K562 (cell line): ENCODE data around the gene ADK. TPM values are rescaled to one million over a fixed set of nuclear protein-coding genes. Genes with fewer than 3 reads are reported as not detected.
A peak's percentile ranks its signal among the peaks of the same experiment; 100 is the strongest.

Source experiments
- ATF2 ChIP-seq: sonication (generic); formaldehyde crosslinking; IDR thresholded peaks from 2 replicates; pipeline ENCODE4 v1.8.1; 2022; ENCODE audit warnings: missing genetic modification reagents
- HDAC3 ChIP-seq: fragments of 450-650 bp; IDR thresholded peaks from 2 replicates; pipeline ENCODE4 v1.6.1; 2018; ENCODE audit warnings: borderline replicate concordance, mild to moderate bottlenecking, moderate library complexity; ENCODE audit not compliant: partially characterized antibody
- HMGXB4 ChIP-seq: sonication (generic); formaldehyde crosslinking; IDR thresholded peaks from 2 replicates; pipeline ENCODE4 v1.8.1; 2023; ENCODE audit warnings: mild to moderate bottlenecking, missing genetic modification reagents
- ID3 ChIP-seq, 2 experiments: fragments of 250-450 bp in 1 of 2; fragments of 450-650 bp in 1 of 2; sonication (Bioruptor Pico) in 1 of 2; IDR thresholded peaks; 2 replicates each; pipeline versions ENCODE4 v1.6.1 to v1.8.0; 2016 to 2021; ENCODE audit warnings: mild to moderate bottlenecking in 2 of 2, moderate library complexity in 2 of 2, missing compliant biosample characterization in 1 of 2, missing genetic modification characterization in 1 of 2
- IRF2 ChIP-seq: sonication (generic); formaldehyde crosslinking; IDR thresholded peaks from 2 replicates; pipeline ENCODE4 v1.8.1; 2022; ENCODE audit warnings: mild to moderate bottlenecking, missing genetic modification reagents
- MAX ChIP-seq: sonication (generic); formaldehyde crosslinking; IDR thresholded peaks from 2 replicates; pipeline ENCODE4 v1.9.0; 2022; ENCODE audit warnings: mild to moderate bottlenecking, missing genetic modification reagents
- MECOM ChIP-seq: fragments of 250-450 bp; sonication (Bioruptor Pico); IDR thresholded peaks from 2 replicates; pipeline ENCODE4 v1.8.0; 2022; ENCODE audit warnings: inconsistent platforms
- MTA1 ChIP-seq: fragments of 450-650 bp; IDR thresholded peaks from 2 replicates; pipeline ENCODE4 v1.6.1; 2017; ENCODE audit warnings: borderline replicate concordance
- MYNN ChIP-seq, 2 experiments: sonication (generic); formaldehyde crosslinking in 1 of 2; IDR thresholded peaks; 2 replicates each; pipeline versions ENCODE4 v1.5.0 to v1.6.1; 2016 to 2020; ENCODE audit warnings: antibody characterized with exemption in 1 of 2, missing genetic modification reagents in 1 of 2
- RBM15 ChIP-seq: fragments of 200-400 bp; formaldehyde crosslinking; IDR thresholded peaks from 2 replicates; pipeline ENCODE4 v1.6.1; 2018; ENCODE audit warnings: mild to moderate bottlenecking, low read length, moderate library complexity; ENCODE audit not compliant: insufficient read depth
- RBM17 ChIP-seq: fragments of 200-400 bp; formaldehyde crosslinking; IDR thresholded peaks from 2 replicates; pipeline ENCODE4 v1.6.1; 2017; ENCODE audit warnings: low read depth, mild to moderate bottlenecking, low read length, borderline replicate concordance
- TEAD1 ChIP-seq, 2 experiments: fragments of 450-650 bp in 1 of 2; sonication (generic) in 1 of 2; formaldehyde crosslinking; IDR thresholded peaks; 2 replicates each; pipeline versions ENCODE4 v1.4.0 to v1.8.0; 2020 to 2022; ENCODE audit warnings: mild to moderate bottlenecking in 2 of 2, missing genetic modification reagents in 1 of 2
- TEAD2 ChIP-seq: fragments of 450-650 bp; IDR thresholded peaks from 2 replicates; pipeline ENCODE4 v1.6.1; 2016; ENCODE audit warnings: missing genetic modification characterization, control low read depth, missing compliant biosample characterization
- ZNF121 ChIP-seq: sonication (generic); formaldehyde crosslinking; conservative IDR thresholded peaks from 2 replicates; pipeline ENCODE4 v1.8.0; 2022; ENCODE audit warnings: missing genetic modification reagents
- ZNF589 ChIP-seq: fragments of 200-800 bp; sonication (Bioruptor generic); IDR thresholded peaks from 2 replicates; pipeline ENCODE4 v1.6.1; 2016; ENCODE audit warnings: low read depth, missing genetic modification characterization, missing compliant biosample characterization
- polyA plus RNA-seq, 8 experiments: library from polyadenylated mRNA; depleted of rRNA in 4 of 8; stranded (reverse) in 5 of 8; unstranded in 3 of 8; fragments of >200 nt; fragmentation: Nextera tagmentation in 2 of 8; fragmentation: Illumina TruSeq in 1 of 8; extraction: Ambion mirVana in 2 of 8; extraction: Trizol in 1 of 8; gene quantifications; 2 replicates each; pipeline versions ENCODE4 v1.2.1 to v1.2.3, GENCODE V29; 2011 to 2014; ENCODE audit warnings: inconsistent platforms in 1 of 8, missing spikeins in 1 of 8
- total RNA-seq, 7 experiments: library from RNA; depleted of rRNA in 6 of 7; stranded (reverse); fragments of >200 nt in 6 of 7; fragmentation: Illumina TruSeq in 2 of 7; extraction: Trizol in 2 of 7; gene quantifications; 2 replicates each; pipeline versions ENCODE4 v1.2.1 to v1.2.3, GENCODE V29; 2011 to 2021; ENCODE audit warnings: low replicate concordance in 1 of 7
- TF ChIP-seq, protein P1 (sequence below): fragments of 450-650 bp; IDR thresholded peaks from 2 replicates; pipeline ENCODE4 v1.7.0; 2016; ENCODE audit warnings: borderline replicate concordance
- TF ChIP-seq, protein P2 (sequence below): fragments of 450-650 bp; IDR thresholded peaks from 2 replicates; pipeline ENCODE4 v1.6.1; 2016; ENCODE audit warnings: antibody characterized with exemption

The ADK gene
- total and polyA plus RNA-seq, 9 of the 15 experiments (the other 6 are each of a cell fraction or from before 2014, with no cell fraction given): 54.2 to 97.8 (median 73.6) TPM

GRCh38 chr10:74179111-74179710, 28.2 kb downstream of the ADK start (continued):
- TF ChIP-seq RBM17 (no peak), RBM15 (no peak), HDAC3 (no peak), MECOM (CRISPR knock-in tag) (peak; percentile 96), HMGXB4 (no peak), ATF2 (CRISPR knock-in tag) (no peak), ID3 (CRISPR knock-in tag; IDR thresholded peaks at IDR 0.05) (peak; percentile 80), ID3 (tag; IDR thresholded peaks at IDR 0.05) (peak; percentile 99), MYNN (IDR thresholded peaks at IDR 0.05) (no peak), MYNN (CRISPR knock-in tag; IDR thresholded peaks at IDR 0.05) (no peak), IRF2 (CRISPR knock-in tag) (no peak), TEAD1 (CRISPR knock-in tag; IDR thresholded peaks at IDR 0.05) (peak in 1 of 2 experiments; percentile 94; a peak in 2 of 4 replicates), MAX (CRISPR knock-in tag) (no peak), ZNF121 (CRISPR knock-in tag) (no peak), TEAD2 (tag) (peak; percentile 90), ZNF589 (CRISPR knock-in tag) (peak; percentile 98), MTA1 (0 out of 2 replicates have a peak, but pooled peaks have one; percentile 24)
- TF ChIP-seq, protein P1, sequence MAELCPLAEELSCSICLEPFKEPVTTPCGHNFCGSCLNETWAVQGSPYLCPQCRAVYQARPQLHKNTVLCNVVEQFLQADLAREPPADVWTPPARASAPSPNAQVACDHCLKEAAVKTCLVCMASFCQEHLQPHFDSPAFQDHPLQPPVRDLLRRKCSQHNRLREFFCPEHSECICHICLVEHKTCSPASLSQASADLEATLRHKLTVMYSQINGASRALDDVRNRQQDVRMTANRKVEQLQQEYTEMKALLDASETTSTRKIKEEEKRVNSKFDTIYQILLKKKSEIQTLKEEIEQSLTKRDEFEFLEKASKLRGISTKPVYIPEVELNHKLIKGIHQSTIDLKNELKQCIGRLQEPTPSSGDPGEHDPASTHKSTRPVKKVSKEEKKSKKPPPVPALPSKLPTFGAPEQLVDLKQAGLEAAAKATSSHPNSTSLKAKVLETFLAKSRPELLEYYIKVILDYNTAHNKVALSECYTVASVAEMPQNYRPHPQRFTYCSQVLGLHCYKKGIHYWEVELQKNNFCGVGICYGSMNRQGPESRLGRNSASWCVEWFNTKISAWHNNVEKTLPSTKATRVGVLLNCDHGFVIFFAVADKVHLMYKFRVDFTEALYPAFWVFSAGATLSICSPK: no peak
- TF ChIP-seq, protein P2, sequence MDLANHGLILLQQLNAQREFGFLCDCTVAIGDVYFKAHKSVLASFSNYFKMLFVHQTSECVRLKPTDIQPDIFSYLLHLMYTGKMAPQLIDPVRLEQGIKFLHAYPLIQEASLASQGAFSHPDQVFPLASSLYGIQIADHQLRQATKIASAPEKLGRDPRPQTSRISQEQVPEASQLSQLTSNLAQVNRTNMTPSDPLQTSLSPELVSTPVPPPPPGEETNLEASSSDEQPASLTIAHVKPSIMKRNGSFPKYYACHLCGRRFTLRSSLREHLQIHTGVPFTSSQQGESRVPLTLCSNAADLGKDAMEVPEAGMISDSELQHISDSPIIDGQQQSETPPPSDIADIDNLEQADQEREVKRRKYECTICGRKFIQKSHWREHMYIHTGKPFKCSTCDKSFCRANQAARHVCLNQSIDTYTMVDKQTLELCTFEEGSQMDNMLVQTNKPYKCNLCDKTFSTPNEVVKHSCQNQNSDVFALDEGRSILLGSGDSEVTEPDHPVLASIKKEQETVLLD: no peak
